AG09319 (cell line): Measurements from ENCODE around the gene SMAD1.

Source experiments
- DNase-seq: peaks from one replicate; pipeline ENCODE4 v3.0.0-alpha.2; 2010; ENCODE audit warnings: low read depth; ENCODE audit errors: extremely low read depth
- CTCF ChIP-seq: IDR thresholded peaks from 2 replicates; pipeline ENCODE4 v1.5.1; 2011; ENCODE audit warnings: low read depth, mild to moderate bottlenecking, inconsistent platforms, low read length, moderate library complexity

Gene SMAD1

GRCh38 chr4:145440292-145441007 is 41.2 kb upstream of the SMAD1 start:
- DNase-seq: no peak
- TF ChIP-seq CTCF: no peak

GRCh38 chr4:145446184-145446583 is 35.5 kb upstream of the SMAD1 start:
- TF ChIP-seq CTCF: no peak
- DNase-seq: no peak

- no peak for DNase-seq
- TF ChIP-seq CTCF: no peak
Measured at GRCh38 chr4:145451895-145452294, 29.8 kb upstream of the SMAD1 start.

GRCh38 chr4:145452447-145453162 is 29.0 kb upstream of the SMAD1 start:
- no peak for DNase-seq
- no peak for TF ChIP-seq CTCF

- no peak for TF ChIP-seq CTCF
Measured at GRCh38 chr4:145453163-145453520, 28.5 kb upstream of the SMAD1 start.

GRCh38 chr4:145473203-145473602 is 8.4 kb upstream of the SMAD1 start:
- TF ChIP-seq CTCF: no peak
- no peak for DNase-seq

More at GRCh38 chr4:145453163-145453520, 28.5 kb upstream of the SMAD1 start:
- no peak for DNase-seq

GRCh38 chr4:145480257-145480656 is 1.4 kb upstream of the SMAD1 start:
- TF ChIP-seq CTCF: no peak
- DNase-seq: no peak
